Bronchial epithelial cell (primary cell): ENCODE results near the gene PLA2G4D. TPM values are rescaled to one million over a fixed set of nuclear protein-coding genes. Genes with fewer than 3 reads are reported as not detected.
A peak's percentile ranks its signal among the peaks of the same experiment; 100 is the strongest.

Experiments used
- DNase-seq: peaks from one replicate; pipeline ENCODE4 v3.0.0-alpha.2; 2010; ENCODE audit warnings: low read depth
- FAIRE-seq: peaks from 2 replicates; lab custom pipeline; 2011; peaks lifted over from hg19 to GRCh38; lab: Jason Lieb, UNC
- H3K27me3 ChIP-seq: 2 replicates; pipeline ENCODE4 v1.5.1; 2011; ENCODE audit warnings: low read length; ENCODE audit not compliant: control insufficient read depth, insufficient read depth
- H3K36me3 ChIP-seq: 2 replicates; pipeline ENCODE4 v1.5.1; 2011; ENCODE audit warnings: low read length; ENCODE audit not compliant: control insufficient read depth, insufficient read depth
- H3K4me3 ChIP-seq: 2 replicates; pipeline ENCODE4 v1.5.1; 2011; ENCODE audit warnings: mild to moderate bottlenecking, low read depth, low read length, control low read depth
- total RNA-seq: library from RNA; depleted of rRNA; stranded (reverse); fragments of >200 nt; gene quantifications from 2 replicates; pipeline ENCODE4 v1.2.1, GENCODE V29; 2014
- TF ChIP-seq, protein P1 (sequence below): IDR thresholded peaks from 2 replicates; pipeline ENCODE4 v1.5.1; 2011; ENCODE audit warnings: mild to moderate bottlenecking, moderate library complexity, low read length, control low read depth, inconsistent platforms; ENCODE audit not compliant: insufficient read depth, severe bottlenecking

Gene PLA2G4D
- total RNA-seq, 1 donor from 2014 or later, result under 0.01 TPM

GRCh38 chr15:42087926-42088800, 6.2 kb downstream of the PLA2G4D start:
- no peak for FAIRE-seq
- Histone ChIP-seq H3K27me3 (no peaks in the 10 kb centered on the region), H3K4me3 (no peak overlapping the region), H3K36me3 (no peaks in the 10 kb centered on the region)
- TF ChIP-seq, protein P1, sequence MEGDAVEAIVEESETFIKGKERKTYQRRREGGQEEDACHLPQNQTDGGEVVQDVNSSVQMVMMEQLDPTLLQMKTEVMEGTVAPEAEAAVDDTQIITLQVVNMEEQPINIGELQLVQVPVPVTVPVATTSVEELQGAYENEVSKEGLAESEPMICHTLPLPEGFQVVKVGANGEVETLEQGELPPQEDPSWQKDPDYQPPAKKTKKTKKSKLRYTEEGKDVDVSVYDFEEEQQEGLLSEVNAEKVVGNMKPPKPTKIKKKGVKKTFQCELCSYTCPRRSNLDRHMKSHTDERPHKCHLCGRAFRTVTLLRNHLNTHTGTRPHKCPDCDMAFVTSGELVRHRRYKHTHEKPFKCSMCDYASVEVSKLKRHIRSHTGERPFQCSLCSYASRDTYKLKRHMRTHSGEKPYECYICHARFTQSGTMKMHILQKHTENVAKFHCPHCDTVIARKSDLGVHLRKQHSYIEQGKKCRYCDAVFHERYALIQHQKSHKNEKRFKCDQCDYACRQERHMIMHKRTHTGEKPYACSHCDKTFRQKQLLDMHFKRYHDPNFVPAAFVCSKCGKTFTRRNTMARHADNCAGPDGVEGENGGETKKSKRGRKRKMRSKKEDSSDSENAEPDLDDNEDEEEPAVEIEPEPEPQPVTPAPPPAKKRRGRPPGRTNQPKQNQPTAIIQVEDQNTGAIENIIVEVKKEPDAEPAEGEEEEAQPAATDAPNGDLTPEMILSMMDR, result no peak
- DNase-seq, result no peak

- no peak for FAIRE-seq
- no peaks in the 10 kb centered on the region for H3K36me3 ChIP-seq
Observed at GRCh38 chr15:42087460-42087859, 6.9 kb downstream of the PLA2G4D start.

GRCh38 chr15:42085721-42086120, 8.6 kb downstream of the PLA2G4D start:
- no peak for DNase-seq
- Histone ChIP-seq H3K27me3 (peaks cover 1% of the 10 kb centered on the region), H3K4me3 (no peak overlapping the region), H3K36me3 (no peaks in the 10 kb centered on the region)
- TF ChIP-seq, protein P1, result no peak
- no peak for FAIRE-seq

More at GRCh38 chr15:42087460-42087859, 6.9 kb downstream of the PLA2G4D start:
- TF ChIP-seq, protein P1, result no peak
- Histone ChIP-seq H3K27me3 (no peaks in the 10 kb centered on the region), H3K4me3 (no peak overlapping the region)
- no peak for DNase-seq

DNA sequence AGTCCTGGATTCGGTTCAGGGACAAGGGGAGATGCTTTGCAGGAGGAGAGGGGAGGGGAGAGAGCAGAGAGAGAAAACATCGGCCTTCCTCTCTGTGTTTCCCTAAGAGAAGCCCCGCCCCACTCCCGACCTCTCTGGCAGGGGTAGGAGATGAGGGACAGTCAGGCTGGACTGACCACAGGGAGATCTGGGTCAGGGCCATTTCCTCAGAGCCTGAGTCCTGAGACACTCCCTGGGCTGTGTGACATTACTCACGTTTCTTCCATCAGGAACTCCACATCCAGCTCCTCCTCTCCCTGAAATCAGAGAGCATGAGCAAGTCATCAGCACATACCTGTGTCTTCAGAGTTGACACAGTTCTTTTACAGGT, 9.1 kb downstream of the PLA2G4D start:
- Histone ChIP-seq H3K36me3 (no peaks in the 10 kb centered on the region), H3K4me3 (no peak overlapping the region), H3K27me3 (peaks cover 1% of the 10 kb centered on the region)
- peak; percentile 25 for DNase-seq
- peak; percentile 90 for FAIRE-seq
- TF ChIP-seq, protein P1, result no peak

DNA sequence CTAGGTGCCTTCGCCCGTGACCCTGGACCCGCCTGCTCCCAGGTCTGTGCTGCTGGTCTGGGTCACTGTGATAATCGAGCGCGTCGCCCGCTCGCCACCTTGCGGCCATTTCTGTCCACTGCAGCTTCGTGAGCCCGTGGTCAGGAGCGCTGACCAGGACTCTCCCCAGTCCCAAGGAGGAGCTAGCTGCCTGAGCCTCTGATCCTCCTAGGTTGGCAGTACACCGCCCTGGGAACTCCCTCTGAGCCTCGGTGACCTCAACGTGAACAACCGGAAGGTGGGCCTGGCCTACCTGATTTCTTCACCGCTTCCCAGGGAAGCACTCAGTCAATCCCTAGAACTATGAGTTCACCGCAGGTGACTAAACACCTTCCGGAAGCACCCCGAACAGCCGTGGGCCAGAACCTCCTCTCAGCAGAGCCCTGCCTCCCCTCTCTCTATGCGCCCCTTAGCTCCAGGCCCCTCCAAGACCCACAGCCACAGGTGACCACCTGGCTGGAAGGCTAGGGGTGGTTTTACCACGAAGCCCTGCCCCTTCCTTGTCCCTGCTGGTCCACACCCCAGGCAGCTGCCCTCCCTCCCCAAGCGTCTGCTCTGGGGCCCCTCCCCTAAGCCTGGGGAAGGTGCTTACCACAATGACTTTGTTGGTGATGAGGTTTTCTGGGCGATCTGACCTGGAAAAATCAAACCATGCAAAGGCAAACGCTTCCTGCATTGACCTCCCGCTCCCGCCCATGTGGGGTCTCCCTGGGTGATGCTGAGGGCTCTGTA, 9.7 kb downstream of the PLA2G4D start:
- Histone ChIP-seq H3K36me3 (no peaks in the 10 kb centered on the region), H3K27me3 (peaks cover 1% of the 10 kb centered on the region), H3K4me3 (no peak overlapping the region)
- DNase-seq (peak; percentile 99), FAIRE-seq (peak; percentile 98)
- TF ChIP-seq, protein P1, result peak; percentile 90
